DND-41 (cell line): Measurements from ENCODE around the gene AP2M1.
A peak's percentile ranks its signal among the peaks of the same experiment; 100 is the strongest.

Source experiments
- ATAC-seq: fragments of 200-7000 bp; cut with Tn5 transposase; 3 replicates; pipeline ENCODE4 v1.9.1; 2021; ENCODE audit warnings: low read depth; ENCODE audit not compliant: insufficient read depth
- DNase-seq: peaks from one replicate; pipeline ENCODE4 v3.0.0-alpha.2; 2020
- H2AFZ ChIP-seq: 2 replicates; pipeline ENCODE4 v1.6.0; 2012; ENCODE audit warnings: low read depth, low read length
- H3K27ac ChIP-seq: 2 replicates; pipeline ENCODE4 v1.5.1; 2012; ENCODE audit warnings: low read length, inconsistent platforms
- H3K27me3 ChIP-seq: fragments of 200-600 bp; sonication (generic); 2 replicates; pipeline ENCODE4 v1.6.0; 2012; ENCODE audit warnings: low read length, mild to moderate bottlenecking, inconsistent platforms; ENCODE audit not compliant: insufficient read depth, poor library complexity
- H3K36me3 ChIP-seq: 2 replicates; pipeline ENCODE4 v1.5.1; 2012; ENCODE audit warnings: low read length, inconsistent platforms; ENCODE audit not compliant: insufficient read depth
- H3K4me1 ChIP-seq: 2 replicates; pipeline ENCODE4 v1.5.1; 2012; ENCODE audit warnings: mild to moderate bottlenecking, low read length; ENCODE audit not compliant: insufficient read depth
- H3K4me2 ChIP-seq: 2 replicates; pipeline ENCODE4 v1.6.0; 2012; ENCODE audit warnings: mild to moderate bottlenecking, moderate library complexity, low read length, inconsistent platforms; ENCODE audit not compliant: insufficient read depth
- H3K4me3 ChIP-seq, 2 experiments: fragments of 200-600 bp in 1 of 2; shearing (Covaris generic) in 1 of 2; 2 replicates each; pipeline ENCODE4 v1.5.1; 2012 to 2016; ENCODE audit warnings: inconsistent platforms in 2 of 2, low read length in 2 of 2, mild to moderate bottlenecking in 2 of 2, low read depth in 1 of 2, moderate library complexity in 1 of 2
- H3K79me2 ChIP-seq: 2 replicates; pipeline ENCODE4 v1.6.0; 2012; ENCODE audit warnings: low read length, inconsistent platforms; ENCODE audit not compliant: insufficient read depth
- H3K9ac ChIP-seq: 2 replicates; pipeline ENCODE4 v1.6.0; 2012; ENCODE audit warnings: low read depth, mild to moderate bottlenecking, inconsistent platforms, low read length, moderate library complexity
- H3K9me3 ChIP-seq: 2 replicates; pipeline ENCODE4 v1.5.1; 2012; ENCODE audit warnings: low read length, moderate library complexity, mild to moderate bottlenecking, inconsistent platforms; ENCODE audit not compliant: insufficient read depth, severe bottlenecking
- H4K20me1 ChIP-seq: 2 replicates; pipeline ENCODE4 v1.6.0; 2012; ENCODE audit warnings: low read length; ENCODE audit not compliant: insufficient read depth
- CTCF ChIP-seq: IDR thresholded peaks from 2 replicates; pipeline ENCODE4 v1.5.1; 2012; ENCODE audit warnings: borderline replicate concordance, low read length, moderate library complexity, mild to moderate bottlenecking; ENCODE audit not compliant: poor library complexity, severe bottlenecking; ENCODE audit errors: extremely low read depth
- EZH2 ChIP-seq: IDR thresholded peaks from 3 replicates; pipeline ENCODE4 v1.6.1; 2012; ENCODE audit warnings: borderline replicate concordance, low read depth, mild to moderate bottlenecking, moderate library complexity, low read length, inconsistent platforms; ENCODE audit not compliant: severe bottlenecking

The AP2M1 gene

GRCh38 chr3:184135149-184135910 lies 39.3 kb upstream of the AP2M1 start, which contains the start of gene EIF2B5:
Gene EIF2B5 (plus strand): TSS chr3:184135358. CDS start chr3:184135386, 28 bp downstream.
- H3K36me3 ChIP-seq = peaks cover 28% of the 10 kb centered on the region
- no peaks in the 10 kb centered on the region for H3K27me3 ChIP-seq
- DNase-seq = peak; percentile 93
- peak within 1 kb of the TSS; percentile 98 to 99 for H3K4me3 ChIP-seq
- H2AFZ ChIP-seq = peak within 1 kb of the TSS; percentile 96
- peak within 1 kb of the TSS; percentile 94 for H3K9ac ChIP-seq
- no peaks in the 10 kb centered on the region for H3K9me3 ChIP-seq
- H4K20me1 ChIP-seq = peaks cover 16% of the 10 kb centered on the region; the same call in 1 of the 2 replicates
- peak; percentile 46 for TF ChIP-seq CTCF
- no peak for TF ChIP-seq EZH2
- peaks cover 58% of the 10 kb centered on the region for H3K79me2 ChIP-seq
- peak within 1 kb of the TSS; percentile 93 for H3K27ac ChIP-seq
- ATAC-seq = peak; percentile 88
- H3K4me2 ChIP-seq = peak within 1 kb of the TSS; percentile 93
- H3K4me1 ChIP-seq = peaks cover 38% of the 10 kb centered on the region

DNA sequence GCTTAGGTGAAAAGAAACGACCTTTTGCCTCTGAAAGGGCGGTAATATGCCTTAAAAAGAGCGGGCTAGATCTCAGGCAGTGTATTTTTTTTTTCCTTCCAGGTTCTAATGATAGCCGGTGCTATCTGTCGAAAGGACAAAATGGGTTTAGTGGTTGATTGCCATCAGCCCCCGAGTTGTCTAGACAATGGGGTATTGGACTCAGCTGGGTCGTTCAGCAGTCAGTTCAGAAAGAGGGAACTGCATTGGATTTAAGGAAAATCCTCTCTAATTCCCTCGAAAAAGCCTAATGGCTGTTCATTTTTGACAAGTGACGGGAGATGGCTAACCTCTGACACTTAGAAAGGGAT lies 38.8 kb upstream of the AP2M1 start:
- ATAC-seq = no peak
- Histone ChIP-seq H2AFZ (peak overlapping the region; percentile 96), H3K27me3 (no peaks in the 10 kb centered on the region), H4K20me1 (peaks cover 21% of the 10 kb centered on the region; the same call in 1 of the 2 replicates), H3K9ac (peak overlapping the region; percentile 94), H3K4me1 (peaks cover 38% of the 10 kb centered on the region), H3K9me3 (no peaks in the 10 kb centered on the region), H3K4me2 (peak overlapping the region; percentile 93), H3K79me2 (peaks cover 60% of the 10 kb centered on the region), H3K4me3 (peak overlapping the region; percentile 98 to 99), H3K36me3 (peaks cover 33% of the 10 kb centered on the region), H3K27ac (peak overlapping the region; percentile 93)
- no peak for DNase-seq
- TF ChIP-seq EZH2 (no peak), CTCF (no peak)

DNA sequence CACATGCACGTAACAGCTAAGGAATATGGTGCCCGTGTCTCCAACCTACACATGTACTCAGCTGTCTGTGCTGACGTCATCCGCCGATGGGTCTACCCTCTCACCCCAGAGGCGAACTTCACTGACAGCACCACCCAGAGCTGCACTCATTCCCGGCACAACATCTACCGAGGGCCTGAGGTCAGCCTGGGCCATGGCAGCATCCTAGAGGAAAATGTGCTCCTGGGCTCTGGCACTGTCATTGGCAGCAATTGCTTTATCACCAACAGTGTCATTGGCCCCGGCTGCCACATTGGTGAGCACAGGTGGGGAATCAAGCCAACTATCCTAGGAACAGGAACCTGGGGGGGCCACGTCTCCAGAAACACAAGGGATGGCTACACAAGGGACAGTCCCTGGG lies 34.2 kb upstream of the AP2M1 start:
- Histone ChIP-seq H3K27me3 (no peaks in the 10 kb centered on the region), H3K4me1 (peaks cover 23% of the 10 kb centered on the region), H3K4me3 (no peak overlapping the region), H3K36me3 (peaks cover 78% of the 10 kb centered on the region), H3K27ac (no peak overlapping the region), H3K9me3 (no peaks in the 10 kb centered on the region), H4K20me1 (peaks cover 28% of the 10 kb centered on the region), H3K4me2 (no peak overlapping the region), H3K9ac (no peak overlapping the region), H2AFZ (no peak overlapping the region), H3K79me2 (peaks cover 42% of the 10 kb centered on the region)
- no peak for TF ChIP-seq CTCF
- no peak for TF ChIP-seq EZH2
- no peak for ATAC-seq
- no peak for DNase-seq
